ENCODE results near the gene SLC35F1. TPM values are rescaled to one million over a fixed set of nuclear protein-coding genes. Genes with fewer than 3 reads are reported as not detected.

SLC35F1 gene
- total RNA-seq, 4 donors from 2014 or later: 0.08 to 0.57 (median 0.09) TPM

DNA sequence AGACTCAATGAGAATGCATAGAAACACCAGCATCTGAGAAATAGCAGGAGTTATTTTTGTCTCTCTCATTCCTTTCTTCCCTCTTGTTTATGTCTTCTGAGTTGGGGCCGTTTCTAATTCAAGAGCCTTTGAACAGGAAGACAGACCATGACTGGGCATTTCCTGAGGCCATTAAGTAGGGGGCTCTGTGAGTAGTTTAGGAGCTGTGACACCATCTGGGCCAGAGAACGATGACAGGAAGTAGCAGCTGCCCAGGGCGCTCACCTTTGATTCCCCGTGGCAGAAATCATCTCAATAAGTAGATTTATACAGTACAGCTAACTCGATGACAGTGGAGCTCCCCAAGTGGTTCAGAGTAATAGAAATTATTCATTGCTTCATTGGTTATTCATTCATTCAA is 342.6 kb downstream of the SLC35F1 start:
- Histone ChIP-seq H3K4me3 (no peak overlapping the region), H3K27ac (no peak overlapping the region), H3K4me1 (no peaks in the 10 kb centered on the region), H3K9me3 (no peaks in the 10 kb centered on the region), H3K36me3 (no peaks in the 10 kb centered on the region), H3K27me3 (no peaks in the 10 kb centered on the region)
- 29 to 30% methylated on average over 4 to 5 of the region's 5 CpGs for WGBS, 2 donors
- TF ChIP-seq, protein P1, sequence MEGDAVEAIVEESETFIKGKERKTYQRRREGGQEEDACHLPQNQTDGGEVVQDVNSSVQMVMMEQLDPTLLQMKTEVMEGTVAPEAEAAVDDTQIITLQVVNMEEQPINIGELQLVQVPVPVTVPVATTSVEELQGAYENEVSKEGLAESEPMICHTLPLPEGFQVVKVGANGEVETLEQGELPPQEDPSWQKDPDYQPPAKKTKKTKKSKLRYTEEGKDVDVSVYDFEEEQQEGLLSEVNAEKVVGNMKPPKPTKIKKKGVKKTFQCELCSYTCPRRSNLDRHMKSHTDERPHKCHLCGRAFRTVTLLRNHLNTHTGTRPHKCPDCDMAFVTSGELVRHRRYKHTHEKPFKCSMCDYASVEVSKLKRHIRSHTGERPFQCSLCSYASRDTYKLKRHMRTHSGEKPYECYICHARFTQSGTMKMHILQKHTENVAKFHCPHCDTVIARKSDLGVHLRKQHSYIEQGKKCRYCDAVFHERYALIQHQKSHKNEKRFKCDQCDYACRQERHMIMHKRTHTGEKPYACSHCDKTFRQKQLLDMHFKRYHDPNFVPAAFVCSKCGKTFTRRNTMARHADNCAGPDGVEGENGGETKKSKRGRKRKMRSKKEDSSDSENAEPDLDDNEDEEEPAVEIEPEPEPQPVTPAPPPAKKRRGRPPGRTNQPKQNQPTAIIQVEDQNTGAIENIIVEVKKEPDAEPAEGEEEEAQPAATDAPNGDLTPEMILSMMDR (IDR thresholded peaks at IDR 0.05): no peak
- no peak for TF ChIP-seq POLR2A (IDR thresholded peaks at IDR 0.05)
- DNase-seq: no peak
- intact Hi-C loops (cut with DNase I): no loop called here

DNA sequence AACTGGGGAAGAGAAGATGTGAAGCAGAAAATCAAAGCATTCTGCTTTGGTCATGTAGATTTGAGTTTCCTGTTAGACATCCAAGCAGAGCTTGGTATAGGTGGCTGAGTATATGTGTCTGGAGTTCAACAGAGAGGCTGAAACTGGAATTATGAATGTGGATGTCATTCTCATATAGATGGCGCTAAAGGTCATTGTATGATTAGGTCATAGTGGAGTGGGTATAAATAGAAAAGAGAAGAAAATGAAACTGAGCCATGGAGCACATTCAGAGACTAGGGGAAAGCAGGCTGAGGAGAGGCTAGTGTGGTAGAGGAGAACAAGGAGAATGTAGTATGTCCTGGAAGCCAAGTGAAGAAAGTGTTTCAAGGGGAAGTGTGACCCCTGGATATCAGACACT is 345.4 kb downstream of the SLC35F1 start:
- DNase-seq: no peak
- Histone ChIP-seq H3K36me3 (no peaks in the 10 kb centered on the region), H3K4me3 (no peak overlapping the region), H3K27me3 (no peaks in the 10 kb centered on the region), H3K27ac (no peak overlapping the region), H3K9me3 (no peaks in the 10 kb centered on the region), H3K4me1 (no peaks in the 10 kb centered on the region)
- 85 to 90% methylated on average over 1 of the region's 1 CpG for WGBS, 2 donors
- intact Hi-C loops (cut with DNase I): no loop called here
- TF ChIP-seq, protein P1 (IDR thresholded peaks at IDR 0.05): no peak
- TF ChIP-seq POLR2A (IDR thresholded peaks at IDR 0.05): no peak

DNA sequence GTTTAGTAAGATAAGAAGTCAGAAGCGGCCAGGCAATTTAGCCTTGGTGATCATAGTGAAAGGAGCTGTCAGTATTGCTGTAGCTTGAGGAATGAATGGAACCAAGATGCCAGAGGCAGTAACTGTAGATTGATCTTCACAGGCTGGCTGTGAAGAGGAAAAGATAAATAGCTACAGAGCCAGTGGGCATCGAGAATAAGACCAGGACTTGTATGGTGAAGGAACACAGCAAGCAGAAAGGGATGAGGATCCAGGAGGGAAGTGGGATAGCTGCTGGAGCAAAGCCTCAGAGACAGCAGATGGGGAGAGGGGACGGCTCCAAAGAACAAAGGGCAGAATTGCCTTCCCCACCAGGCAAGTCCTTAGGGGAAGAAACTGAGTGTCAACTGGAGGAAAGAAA is 346.7 kb downstream of the SLC35F1 start:
- no peak overlapping the region for H3K27ac ChIP-seq
- no peak overlapping the region for H3K4me3 ChIP-seq
- no peaks in the 10 kb centered on the region for H3K4me1 ChIP-seq
- no peaks in the 10 kb centered on the region for H3K9me3 ChIP-seq
- no peak for DNase-seq
- TF ChIP-seq POLR2A (IDR thresholded peaks at IDR 0.05): no peak
- TF ChIP-seq, protein P1 (IDR thresholded peaks at IDR 0.05): no peak
- intact Hi-C loops (cut with DNase I): no loop called here
- no peaks in the 10 kb centered on the region for H3K36me3 ChIP-seq
- 60 to 65% methylated on average over 3 of the region's 3 CpGs for WGBS, 2 donors
- H3K27me3 ChIP-seq: no peaks in the 10 kb centered on the region

DNA sequence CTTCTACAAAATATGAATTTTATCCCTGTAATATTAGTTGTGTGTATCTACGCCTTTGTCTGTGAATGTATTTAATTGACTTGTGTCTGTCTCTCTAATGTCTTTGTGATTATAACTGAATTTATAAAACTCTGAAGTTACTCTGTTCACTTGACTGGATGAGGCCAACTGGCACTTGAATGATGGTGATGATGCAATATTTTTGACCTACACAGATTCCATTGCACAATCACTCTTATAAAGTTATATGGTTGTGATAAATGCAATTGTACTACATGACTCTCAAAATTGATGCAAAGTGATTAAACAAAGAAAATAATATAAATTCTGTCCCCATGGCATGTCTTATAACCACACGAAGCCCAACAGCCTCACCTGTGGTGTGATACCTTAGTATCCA is 353.8 kb downstream of the SLC35F1 start:
- no peak for DNase-seq
- Histone ChIP-seq H3K27me3 (no peaks in the 10 kb centered on the region), H3K36me3 (no peaks in the 10 kb centered on the region), H3K4me1 (no peaks in the 10 kb centered on the region), H3K4me3 (no peak overlapping the region), H3K27ac (no peak overlapping the region), H3K9me3 (no peaks in the 10 kb centered on the region)
- 79 to 80% methylated on average over 2 of the region's 2 CpGs for WGBS, 2 donors
- TF ChIP-seq, protein P1 (IDR thresholded peaks at IDR 0.05): no peak
- no peak for TF ChIP-seq POLR2A (IDR thresholded peaks at IDR 0.05)
- intact Hi-C loops (cut with DNase I): no loop called here

DNA sequence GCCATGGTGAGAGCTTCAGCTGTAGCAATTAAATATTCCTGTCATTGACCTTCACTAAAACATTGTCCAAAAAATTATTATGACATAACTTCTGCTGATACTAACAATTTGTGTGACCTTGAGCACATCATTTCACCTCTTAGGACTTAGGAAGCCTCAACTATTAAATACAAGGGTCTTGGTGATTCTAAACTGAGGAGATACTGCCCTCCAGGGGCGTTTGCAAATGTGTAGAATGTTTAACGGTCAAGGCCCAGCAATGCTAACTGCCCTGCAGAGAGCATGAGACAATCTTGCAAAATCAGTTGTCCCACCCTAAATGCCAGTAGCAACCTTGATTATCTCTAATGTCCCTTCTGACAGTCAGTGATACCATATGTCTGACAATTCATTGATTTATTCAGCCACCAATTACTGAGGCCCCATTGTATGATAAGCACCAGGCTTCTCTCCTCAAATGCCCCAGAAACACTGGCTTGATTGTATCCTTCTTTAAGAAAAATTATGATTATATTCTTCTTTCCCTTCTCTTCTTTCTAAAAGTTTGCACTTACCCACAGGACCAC is 356.9 kb downstream of the SLC35F1 start:
- no peaks in the 10 kb centered on the region for H3K27me3 ChIP-seq
- H3K36me3 ChIP-seq: no peaks in the 10 kb centered on the region
- no peak for TF ChIP-seq POLR2A (IDR thresholded peaks at IDR 0.05)
- TF ChIP-seq, protein P1 (IDR thresholded peaks at IDR 0.05): no peak
- intact Hi-C loops (cut with DNase I): no loop called here
- no peak overlapping the region for H3K4me3 ChIP-seq
- DNase-seq: no peak
- no peak overlapping the region for H3K27ac ChIP-seq
- 16 to 24% methylated on average over 2 of the region's 2 CpGs for WGBS, 2 donors
- H3K9me3 ChIP-seq: no peaks in the 10 kb centered on the region
- H3K4me1 ChIP-seq: no peaks in the 10 kb centered on the region
